Vagina (tissue), 2 donors: ENCODE measurements around the gene TRIM41. TPM values are rescaled to one million over a fixed set of nuclear protein-coding genes. Genes with fewer than 3 reads are reported as not detected.

ENCODE experiments used
- DNase-seq, 2 donors: peaks; one replicate each; pipeline ENCODE4 v3.0.0-alpha.2; 2017; ENCODE audit errors: extremely low spot score in 2 of 2
- H3K27ac ChIP-seq: fragments of 200-600 bp; sonication (generic); one replicate; pipeline ENCODE4 v1.5.1; 2019
- H3K27me3 ChIP-seq: fragments of 200-600 bp; sonication (generic); one replicate; pipeline ENCODE4 v1.5.1; 2019
- H3K36me3 ChIP-seq, 2 donors: fragments of 200-600 bp; sonication (generic); one replicate each; pipeline ENCODE4 v1.5.1; 2017 to 2019
- H3K4me1 ChIP-seq: fragments of 200-600 bp; sonication (generic); one replicate; pipeline ENCODE4 v1.5.1; 2019
- H3K4me3 ChIP-seq, 2 donors: fragments of 200-600 bp; sonication (generic); 1 replicate in 1 of 2; 2 replicates in 1 of 2; pipeline ENCODE4 v1.5.1; 2016 to 2019
- H3K9me3 ChIP-seq: fragments of 200-600 bp; sonication (generic); one replicate; pipeline ENCODE4 v1.5.1; 2019
- POLR2A ChIP-seq, 2 donors: fragments of 450-650 bp; IDR thresholded peaks; one replicate each; pipeline ENCODE4 v1.6.1; 2017; ENCODE audit warnings: antibody characterized with exemption in 2 of 2, mild to moderate bottlenecking in 2 of 2, moderate library complexity in 2 of 2
- POLR2AphosphoS5 ChIP-seq, 2 donors: sonication (generic); formaldehyde crosslinking; IDR thresholded peaks; one replicate each; pipeline ENCODE4 v1.9.0; 2017; ENCODE audit warnings: antibody characterized with exemption in 2 of 2, mild to moderate bottlenecking in 2 of 2, low read depth in 1 of 2; ENCODE audit not compliant: insufficient read depth in 1 of 2
- intact Hi-C: fragments of 100-400 bp; cut with DNase I; formaldehyde crosslinking; loops from one replicate; pipeline ENCODE4 v1.15.1; 2023
- total RNA-seq: library from RNA; depleted of rRNA; stranded (reverse); fragments of >200 nt; gene quantifications from one replicate; pipeline ENCODE4 v1.2.3, GENCODE V29; 2016
- TF ChIP-seq, protein P1 (sequence below), 3 experiments: fragments of 450-650 bp in 2 of 3; fragments of 200-600 bp in 1 of 3; sonication (generic) in 1 of 3; IDR thresholded peaks; one replicate each; pipeline ENCODE4 v1.5.1; 2017 to 2019; ENCODE audit warnings: antibody characterized with exemption in 3 of 3, mild to moderate bottlenecking in 2 of 3, moderate library complexity in 2 of 3

The TRIM41 gene
- total RNA-seq, 1 donor from 2014 or later = 7.9 TPM

DNA sequence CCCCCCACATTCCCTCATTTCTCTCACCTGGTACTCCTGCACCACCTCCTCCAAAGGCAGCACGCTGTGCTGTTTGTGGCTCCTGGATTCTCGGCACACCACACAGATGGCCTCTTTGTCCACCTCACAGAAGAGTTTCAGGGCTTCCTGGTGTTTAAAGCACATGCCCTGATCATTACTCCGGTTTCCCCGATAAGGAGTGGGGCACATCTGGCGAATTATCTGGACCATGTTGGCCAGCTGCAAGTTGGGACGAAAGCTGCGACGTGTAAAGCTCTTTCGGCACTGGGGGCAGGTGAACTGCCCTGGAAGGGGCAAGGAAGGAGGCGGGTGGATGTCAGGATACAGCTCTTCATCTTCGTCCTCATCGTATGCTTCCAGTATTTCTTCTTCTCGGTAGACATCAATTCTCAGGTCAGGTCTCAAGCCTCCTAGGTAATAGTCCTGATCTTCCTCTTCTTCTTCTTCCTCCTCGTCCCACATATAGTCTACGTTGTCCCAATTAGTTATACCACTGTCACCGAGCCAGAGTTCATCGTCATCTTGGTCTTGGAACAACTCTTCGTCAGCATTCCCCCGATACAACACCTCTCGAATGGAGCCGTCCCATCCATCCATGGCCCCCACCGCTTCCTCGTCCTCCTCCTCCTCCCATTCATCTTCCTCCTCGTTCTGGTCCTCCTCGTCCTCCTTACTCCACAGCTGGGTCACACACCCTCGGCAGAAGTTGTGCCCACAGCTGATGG lies 37.1 kb downstream of the TRIM41 start:
- intact Hi-C loops = no loop called here

DNA sequence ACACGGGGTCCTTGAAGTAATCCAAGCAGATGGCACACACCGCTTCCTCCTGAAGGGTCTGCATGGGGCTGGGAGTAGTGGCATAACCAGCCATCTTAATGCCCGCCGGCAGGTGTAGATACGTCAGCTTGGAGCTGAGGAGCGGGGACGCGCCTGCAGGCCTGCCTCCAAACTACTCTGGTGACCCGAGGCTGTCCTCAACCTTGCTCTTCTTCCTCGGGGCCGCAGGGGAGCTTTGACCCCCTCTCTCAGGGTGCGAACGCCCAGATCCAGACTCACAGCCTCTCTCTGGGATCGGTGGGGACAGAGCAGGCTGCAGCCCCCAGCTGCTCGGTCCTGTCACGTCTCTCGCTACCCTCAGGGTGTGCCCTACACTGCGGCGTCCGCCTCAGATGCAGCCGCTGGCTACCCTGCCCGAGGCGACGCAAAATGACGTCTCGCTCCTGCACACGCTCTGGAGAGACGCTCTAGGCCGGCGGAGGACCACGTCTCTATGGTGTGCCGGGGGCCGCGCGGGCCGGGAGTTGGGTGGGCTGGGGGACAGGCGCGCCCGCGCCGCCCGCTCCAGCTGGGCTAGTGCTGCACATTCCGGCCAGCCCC lies 37.7 kb downstream of the TRIM41 start, which contains the start of gene TRIM52:
Gene TRIM52, minus strand, starts transcription at position 424 of the 600 bp plus-strand sequence. Its CDS starts 330 bp downstream, at position 94.
- H3K27me3 ChIP-seq = no peaks in the 10 kb centered on the region
- H3K36me3 ChIP-seq = peaks cover 0 to 7% of the 10 kb centered on the region in 2 donors
- intact Hi-C loops = no loop called here
- H3K9me3 ChIP-seq = no peaks in the 10 kb centered on the region
- DNase-seq = peak in 1 of 2 donors; percentile 89
- H3K4me1 ChIP-seq = peaks cover 59% of the 10 kb centered on the region
- TF ChIP-seq POLR2A (IDR thresholded peaks at IDR 0.05) (peak in 1 of 2 donors; percentile 85), POLR2AphosphoS5 (IDR thresholded peaks at IDR 0.05; ENCODE audit: insufficient read depth in 1 of 2, low read depth in 1 of 2) (peak; percentile 72 to 93)
- TF ChIP-seq, protein P1, sequence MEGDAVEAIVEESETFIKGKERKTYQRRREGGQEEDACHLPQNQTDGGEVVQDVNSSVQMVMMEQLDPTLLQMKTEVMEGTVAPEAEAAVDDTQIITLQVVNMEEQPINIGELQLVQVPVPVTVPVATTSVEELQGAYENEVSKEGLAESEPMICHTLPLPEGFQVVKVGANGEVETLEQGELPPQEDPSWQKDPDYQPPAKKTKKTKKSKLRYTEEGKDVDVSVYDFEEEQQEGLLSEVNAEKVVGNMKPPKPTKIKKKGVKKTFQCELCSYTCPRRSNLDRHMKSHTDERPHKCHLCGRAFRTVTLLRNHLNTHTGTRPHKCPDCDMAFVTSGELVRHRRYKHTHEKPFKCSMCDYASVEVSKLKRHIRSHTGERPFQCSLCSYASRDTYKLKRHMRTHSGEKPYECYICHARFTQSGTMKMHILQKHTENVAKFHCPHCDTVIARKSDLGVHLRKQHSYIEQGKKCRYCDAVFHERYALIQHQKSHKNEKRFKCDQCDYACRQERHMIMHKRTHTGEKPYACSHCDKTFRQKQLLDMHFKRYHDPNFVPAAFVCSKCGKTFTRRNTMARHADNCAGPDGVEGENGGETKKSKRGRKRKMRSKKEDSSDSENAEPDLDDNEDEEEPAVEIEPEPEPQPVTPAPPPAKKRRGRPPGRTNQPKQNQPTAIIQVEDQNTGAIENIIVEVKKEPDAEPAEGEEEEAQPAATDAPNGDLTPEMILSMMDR (IDR thresholded peaks at IDR 0.05) = no peak
- peak within 1 kb of the TSS; percentile 89 to 99 for H3K4me3 ChIP-seq
- peak within 1 kb of the TSS; percentile 98 for H3K27ac ChIP-seq

More for the DNA sequence above, 37.1 kb downstream of the TRIM41 start:
- Histone ChIP-seq H3K27ac (peak overlapping the region; percentile 98), H3K4me3 (peak overlapping the region; percentile 89 to 99), H3K4me1 (peaks cover 65% of the 10 kb centered on the region), H3K9me3 (no peaks in the 10 kb centered on the region), H3K36me3 (peaks cover 0 to 7% of the 10 kb centered on the region in 2 donors), H3K27me3 (no peaks in the 10 kb centered on the region)
- DNase-seq = peak in 1 of 2 donors; percentile 85
- TF ChIP-seq POLR2AphosphoS5 (IDR thresholded peaks at IDR 0.05; ENCODE audit: insufficient read depth in 1 of 2, low read depth in 1 of 2) (no peak), POLR2A (IDR thresholded peaks at IDR 0.05) (no peak)
- TF ChIP-seq, protein P1 (IDR thresholded peaks at IDR 0.05) = no peak

DNA sequence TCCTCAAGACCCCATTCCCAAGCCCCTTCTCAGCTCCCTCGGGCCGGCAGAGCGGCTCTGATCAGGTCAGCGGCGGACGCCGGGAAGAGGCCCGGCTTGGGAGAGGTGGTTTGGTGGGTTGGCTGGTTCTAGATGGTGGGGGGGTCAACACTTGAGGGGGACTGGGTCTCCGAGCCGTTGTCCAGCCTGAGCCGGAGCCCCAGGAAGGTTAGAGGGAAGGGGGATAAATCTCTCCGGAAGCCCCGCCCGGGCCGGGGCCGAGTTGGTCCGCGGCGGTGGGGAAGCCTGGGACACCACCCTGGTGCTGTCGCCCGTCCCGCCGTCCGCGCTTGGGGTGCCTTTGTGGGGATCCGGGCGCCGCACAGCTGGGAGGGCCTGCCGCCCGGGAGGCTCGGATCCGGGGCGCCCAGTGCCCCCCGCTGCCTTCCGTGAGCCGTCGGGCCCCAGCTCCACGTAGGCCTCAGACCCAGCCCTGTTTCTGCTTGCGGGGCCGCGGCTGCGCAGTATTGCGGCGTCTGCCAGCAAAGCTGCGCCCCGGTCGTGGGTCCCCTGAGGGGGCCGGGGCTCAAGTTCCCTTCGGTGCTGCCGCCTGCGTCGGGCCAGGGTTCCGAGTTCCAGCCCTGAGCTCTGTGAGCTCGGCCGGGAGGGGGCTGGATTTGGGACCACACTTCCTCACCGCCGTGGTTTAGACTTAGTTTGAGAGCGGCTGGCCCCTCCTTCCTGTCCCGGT lies 38.4 kb downstream of the TRIM41 start:
- DNase-seq = peak in 1 of 2 donors; percentile 89
- Histone ChIP-seq H3K27ac (peak overlapping the region; percentile 98), H3K9me3 (no peaks in the 10 kb centered on the region), H3K36me3 (peaks cover 0 to 7% of the 10 kb centered on the region in 2 donors), H3K27me3 (no peaks in the 10 kb centered on the region), H3K4me3 (peak overlapping the region; percentile 89 to 99), H3K4me1 (peaks cover 52% of the 10 kb centered on the region)
- intact Hi-C loops = no loop called here
- TF ChIP-seq, protein P1 (IDR thresholded peaks at IDR 0.05) = no peak
- TF ChIP-seq POLR2A (IDR thresholded peaks at IDR 0.05) = no peak
- peak in 1 of 2 donors; percentile 83 for TF ChIP-seq POLR2AphosphoS5 (IDR thresholded peaks at IDR 0.05; ENCODE audit: insufficient read depth in 1 of 2, low read depth in 1 of 2)

DNA sequence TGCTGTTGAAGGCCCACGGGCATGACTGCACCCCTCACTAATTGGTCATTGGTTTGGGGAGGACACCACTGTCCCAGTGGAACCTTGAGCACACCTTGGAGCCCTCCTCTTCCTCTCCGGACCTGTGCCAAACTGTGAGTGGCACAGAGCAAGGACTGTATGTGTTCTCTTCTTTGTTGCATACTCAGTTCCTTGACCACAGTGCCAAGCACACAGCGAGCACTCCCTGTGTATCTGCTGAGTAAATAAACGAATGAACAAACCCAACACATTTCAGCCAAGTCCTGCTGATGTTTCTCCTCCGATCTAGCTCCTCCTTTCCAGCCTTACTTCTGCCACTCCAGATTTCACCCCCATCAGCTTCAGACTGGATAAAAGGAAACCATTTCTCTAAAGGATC lies 40.6 kb downstream of the TRIM41 start:
- no peak overlapping the region for H3K27ac ChIP-seq
- TF ChIP-seq, protein P1 (IDR thresholded peaks at IDR 0.05) = no peak
- TF ChIP-seq POLR2A (IDR thresholded peaks at IDR 0.05) (no peak), POLR2AphosphoS5 (IDR thresholded peaks at IDR 0.05; ENCODE audit: insufficient read depth in 1 of 2, low read depth in 1 of 2) (no peak)
- H3K36me3 ChIP-seq = peaks cover 0 to 7% of the 10 kb centered on the region in 2 donors
- no peaks in the 10 kb centered on the region for H3K9me3 ChIP-seq
- H3K4me1 ChIP-seq = peaks cover 31% of the 10 kb centered on the region
- DNase-seq = peak in 1 of 2 donors; percentile 56
- intact Hi-C loops = no loop called here
- no peaks in the 10 kb centered on the region for H3K27me3 ChIP-seq
- H3K4me3 ChIP-seq = no peak overlapping the region
